ENCODE measurements around the gene KDM8.
A peak's percentile ranks its signal among the peaks of the same experiment; 100 is the strongest.

Gene KDM8

DNA sequence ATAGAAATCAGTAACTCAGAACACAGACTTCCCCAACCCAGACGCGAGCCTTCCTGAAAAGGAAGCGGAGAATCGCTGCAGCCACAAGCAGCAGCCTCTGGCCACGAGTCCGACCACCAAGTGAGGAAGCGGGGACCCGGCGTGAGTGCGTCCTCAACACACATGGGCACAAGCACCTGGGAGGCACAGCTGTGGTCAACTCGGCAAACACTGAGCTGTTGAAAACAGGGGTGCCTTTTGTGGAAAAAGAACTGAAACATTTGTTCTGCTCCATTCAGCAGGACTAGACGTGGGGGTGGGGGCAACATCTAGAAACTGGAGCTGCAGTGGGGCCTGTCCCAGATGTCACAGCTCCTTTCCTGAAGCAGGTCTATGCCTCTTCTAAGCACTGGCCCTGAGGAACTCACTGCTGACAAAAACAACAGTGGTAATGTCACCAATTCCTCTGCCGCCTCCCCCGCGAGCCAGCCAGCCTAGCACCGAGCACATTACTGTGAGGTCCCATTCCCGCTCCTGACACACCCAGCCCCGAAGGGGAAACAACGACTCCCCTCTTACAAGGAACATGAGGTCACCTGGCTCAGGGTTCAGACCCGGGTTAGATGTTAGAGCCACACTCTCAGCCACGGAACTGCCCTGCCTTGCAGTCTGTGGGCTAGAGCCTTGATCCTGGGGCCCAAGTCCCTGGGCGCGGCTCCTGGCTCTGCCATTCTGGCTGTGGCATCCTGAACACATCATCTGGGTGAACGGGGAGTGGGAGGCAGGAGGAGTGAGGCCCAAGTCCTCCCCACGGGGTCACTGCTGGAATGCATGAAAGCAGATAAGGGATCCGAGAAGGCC, 29.0 kb downstream of the KDM8 start:
- peak; percentile 16 for DNase-seq

DNA sequence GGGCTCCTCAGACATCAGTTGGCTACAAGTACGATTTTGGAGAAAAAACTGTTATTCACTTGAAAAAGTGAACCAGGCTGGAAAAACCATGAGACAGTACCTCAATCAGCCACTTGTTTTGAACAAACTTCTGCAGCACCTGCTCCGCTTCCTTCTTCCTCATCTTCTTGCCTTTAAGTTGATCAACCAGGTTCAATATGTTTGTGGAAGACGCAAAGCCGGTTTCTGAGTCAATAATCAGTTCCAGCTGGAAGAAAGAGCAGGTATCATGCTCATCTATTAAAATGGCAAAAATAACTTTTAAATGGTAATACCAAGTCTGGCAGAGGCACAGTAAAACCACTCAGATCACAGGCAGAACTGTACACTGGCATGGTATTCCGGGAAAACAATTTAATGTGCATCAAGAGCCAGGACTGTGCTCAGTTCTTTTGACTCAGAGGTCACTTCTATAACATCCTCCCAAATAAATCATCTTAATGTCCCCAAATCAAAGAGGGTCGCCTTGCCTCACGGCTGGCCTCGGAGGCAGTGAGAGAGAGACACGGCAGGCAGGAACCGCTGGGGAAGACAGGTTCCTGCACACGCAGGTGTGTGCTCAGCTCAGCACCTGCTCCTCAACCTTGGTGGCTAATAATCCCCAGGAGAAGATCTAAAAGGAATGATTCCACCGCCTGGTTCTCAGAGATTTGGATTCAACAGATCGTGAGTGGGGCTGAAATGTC, 29.7 kb downstream of the KDM8 start:
- DNase-seq: peak; percentile 6

- peak; percentile 11 for DNase-seq
Observed at GRCh38 chr16:27233731-27234130, 30.4 kb downstream of the KDM8 start.

GRCh38 chr16:27234171-27234570, 30.8 kb downstream of the KDM8 start:
- no peak for DNase-seq

DNA sequence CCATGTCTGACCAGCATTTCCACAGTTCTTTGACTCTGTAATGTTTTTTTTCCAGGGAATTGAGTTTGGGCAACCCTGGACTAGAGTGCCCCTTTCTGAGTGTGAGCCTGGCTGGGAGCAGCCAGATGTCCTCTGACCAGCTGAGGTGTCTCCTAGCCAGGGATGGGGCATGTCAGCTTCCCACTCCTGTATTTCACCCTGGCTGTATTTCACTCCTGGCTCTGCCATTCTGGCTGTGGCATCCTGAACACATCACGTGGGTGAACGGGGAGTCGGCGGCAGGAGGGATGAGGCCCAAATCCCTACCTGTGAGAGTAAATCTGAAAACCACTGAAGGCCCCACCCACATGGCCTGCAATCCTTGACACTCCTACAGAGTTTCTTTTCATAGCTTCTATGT, 31.3 kb downstream of the KDM8 start:
- no peak for DNase-seq

GRCh38 chr16:27235055-27235937, 32.0 kb downstream of the KDM8 start:
- peak; percentile 86 for DNase-seq

- DNase-seq: peak; percentile 17
Observed at GRCh38 chr16:27235938-27236245, 32.6 kb downstream of the KDM8 start.

DNA sequence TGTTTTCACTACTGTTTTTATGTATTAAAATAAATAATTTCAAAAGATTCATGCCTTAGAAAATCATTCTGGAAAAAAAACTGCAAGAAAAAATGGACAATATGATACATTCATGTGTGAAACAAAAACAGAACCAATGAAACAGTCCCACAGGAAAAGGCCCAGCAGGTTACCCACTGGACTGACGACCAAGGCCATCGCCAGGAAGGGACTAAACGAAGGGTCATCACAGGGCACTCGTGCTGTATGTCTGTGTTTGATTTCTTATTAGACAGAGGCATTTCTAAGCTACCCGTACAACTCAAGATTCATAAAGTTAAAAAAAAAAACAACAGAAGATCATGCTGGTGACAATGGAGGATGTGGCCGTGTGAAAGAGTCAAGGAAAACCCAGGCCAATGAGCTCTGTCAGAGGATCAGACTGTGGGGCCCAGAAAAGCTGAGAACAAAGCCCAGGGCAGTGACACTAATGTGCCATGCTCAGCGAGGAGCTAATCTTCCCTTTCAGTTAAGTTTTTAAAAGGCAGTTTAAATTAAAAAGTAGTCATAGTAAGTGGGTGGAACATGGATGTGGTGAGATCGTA, 33.4 kb downstream of the KDM8 start:
- peak; percentile 17 for DNase-seq

DNA sequence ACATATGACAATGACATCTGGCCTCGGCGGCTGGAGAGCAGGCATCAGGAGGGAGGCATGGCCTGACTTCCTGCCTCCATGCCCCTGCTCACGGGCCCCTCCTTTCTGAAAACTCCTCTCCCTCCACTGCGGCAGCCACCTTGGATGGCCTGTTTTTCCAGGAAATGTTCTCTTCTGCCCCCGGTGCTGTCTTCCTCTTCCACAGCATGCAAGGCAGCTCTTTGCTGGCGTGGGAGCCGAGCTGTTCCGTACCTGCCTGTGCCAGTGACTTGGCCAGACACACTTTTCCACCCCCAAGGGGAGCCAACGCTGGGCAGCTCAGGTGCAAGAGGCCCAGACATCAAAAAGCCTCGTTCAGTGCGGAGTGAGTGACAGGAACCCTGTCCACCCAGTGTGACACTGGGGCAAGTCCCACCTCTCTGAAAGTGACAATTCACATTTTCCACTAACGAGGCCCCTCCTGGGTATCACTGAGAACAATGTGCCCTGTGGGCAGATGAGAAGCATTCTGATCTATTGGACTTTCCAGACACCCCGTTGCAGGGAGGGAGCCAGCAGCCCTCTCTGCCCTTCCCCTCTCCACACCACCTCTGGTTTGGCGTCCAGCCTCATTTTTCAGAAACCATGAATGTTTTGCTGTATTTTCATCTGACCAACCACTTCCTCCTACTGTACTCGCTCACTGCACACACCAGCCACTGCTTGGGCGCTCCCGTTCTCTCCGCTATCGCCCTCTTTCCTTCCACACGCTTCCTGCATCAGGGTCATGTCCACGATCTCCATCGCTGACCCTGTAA, 34.1 kb downstream of the KDM8 start:
- DNase-seq: no peak

- no peak for DNase-seq
Observed at GRCh38 chr16:27238016-27238587, 34.8 kb downstream of the KDM8 start.

GRCh38 chr16:27238591-27238990, 35.3 kb downstream of the KDM8 start:
- no peak for DNase-seq

DNA sequence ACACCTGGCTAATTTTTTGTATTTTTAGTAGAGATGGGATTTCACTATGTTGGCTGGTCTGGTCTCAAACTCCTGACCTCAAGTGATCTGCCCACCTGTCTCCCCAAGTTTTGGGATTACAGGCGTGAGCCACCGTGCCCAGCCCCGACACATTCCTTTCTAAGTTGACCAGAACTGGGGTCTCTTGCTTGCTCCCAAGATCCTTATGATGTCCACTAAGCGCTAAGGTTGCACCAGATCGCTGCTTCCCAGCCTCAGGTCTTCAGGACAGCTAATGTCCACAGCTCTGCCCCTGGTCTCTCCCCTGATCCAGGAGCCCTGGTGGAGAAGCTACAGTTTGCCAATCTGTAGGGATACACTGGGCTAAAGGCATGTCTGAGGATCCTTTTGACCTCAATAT, 35.7 kb downstream of the KDM8 start:
- no peak for DNase-seq

DNA sequence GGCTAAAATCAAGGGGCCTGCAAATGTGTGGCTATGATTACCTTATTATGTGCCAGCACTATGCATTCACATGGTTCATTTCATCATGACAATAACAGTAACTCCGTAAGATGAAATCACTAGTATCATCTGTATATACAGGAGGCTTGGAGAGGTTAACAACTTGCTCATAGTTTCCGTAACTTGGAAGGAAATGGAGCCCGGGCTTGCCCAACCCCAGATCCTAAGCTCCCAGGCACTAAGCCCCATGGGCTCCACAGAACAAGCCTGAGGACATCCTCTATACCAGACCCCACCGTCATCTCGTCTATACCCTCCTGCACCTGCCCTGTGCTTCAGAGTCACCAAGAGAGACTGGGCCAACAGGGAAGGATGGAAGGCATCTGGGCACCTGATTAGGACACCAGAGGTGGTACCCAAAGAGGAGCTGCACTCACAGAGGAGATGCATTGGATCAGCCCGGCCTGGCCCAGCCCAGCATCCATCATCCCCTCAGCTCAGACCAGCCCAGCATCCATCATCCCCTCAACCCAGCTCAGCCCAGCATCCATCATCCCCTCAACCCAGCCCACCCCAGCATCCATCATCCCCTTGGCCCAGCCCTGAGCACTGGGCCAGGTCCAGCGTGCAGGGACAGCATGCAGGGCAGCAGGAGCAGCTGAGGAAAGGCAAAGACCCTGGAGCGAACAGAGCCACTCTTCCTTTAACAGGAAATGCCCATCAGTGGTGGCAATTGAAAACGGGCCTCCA, 36.8 kb downstream of the KDM8 start:
- DNase-seq: no peak

GRCh38 chr16:27240948-27241531, 37.7 kb downstream of the KDM8 start:
- DNase-seq: no peak

DNA sequence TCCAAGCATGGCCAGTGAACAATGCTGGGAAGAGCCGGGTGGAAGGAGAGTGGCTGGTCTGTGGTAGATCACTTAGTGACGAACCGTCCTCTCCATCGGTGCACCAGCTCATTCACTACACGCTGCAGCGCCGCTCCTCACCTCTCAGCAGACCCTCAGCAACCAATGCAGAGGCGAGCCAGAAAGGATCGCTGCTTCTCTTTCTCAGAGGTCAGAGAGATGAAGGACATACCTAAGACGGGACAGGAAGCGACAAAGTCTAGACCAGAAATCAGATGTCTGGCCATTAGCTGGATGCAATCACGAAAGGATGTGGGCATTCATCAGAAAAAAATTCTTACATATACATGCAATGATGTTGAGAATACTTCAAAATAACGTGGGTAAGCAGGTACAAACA, 38.3 kb downstream of the KDM8 start:
- no peak for DNase-seq

GRCh38 chr16:27242398-27242797, 39.1 kb downstream of the KDM8 start:
- DNase-seq: no peak

DNA sequence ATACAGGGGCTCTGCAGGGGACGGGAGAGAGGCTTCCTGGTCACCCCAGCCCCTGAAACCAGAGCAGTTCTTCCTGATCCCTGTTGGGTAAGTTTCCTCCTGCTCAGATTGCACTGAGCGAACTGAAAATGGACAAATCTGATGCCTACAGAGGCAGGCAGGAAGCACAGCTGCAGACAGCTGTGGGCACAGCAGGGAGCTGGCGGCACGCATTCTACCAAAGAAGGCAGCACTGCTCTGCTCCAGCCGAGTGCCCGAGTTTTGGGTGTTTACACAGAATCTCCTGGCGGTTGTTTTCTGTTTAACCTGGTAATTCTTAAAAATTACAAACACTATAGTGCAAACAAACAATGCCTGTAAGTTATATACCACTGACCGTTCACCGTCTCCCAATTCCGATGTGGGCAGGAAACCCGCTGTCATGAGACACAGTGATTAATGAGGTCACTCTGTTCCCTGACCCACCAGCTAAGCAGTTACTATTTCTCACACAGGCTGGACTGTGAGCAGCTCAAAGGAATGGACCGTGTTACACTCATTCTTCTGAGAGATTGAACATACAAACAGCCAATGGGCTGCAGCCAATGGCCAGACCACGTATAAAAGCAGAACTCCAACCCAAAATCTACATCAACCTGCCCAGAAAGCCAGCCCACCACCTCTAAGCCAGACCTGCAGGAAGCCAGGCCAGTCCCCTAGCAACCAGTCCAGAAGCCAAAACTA, 39.7 kb downstream of the KDM8 start:
- DNase-seq: peak; percentile 76

GRCh38 chr16:27243725-27244362, 40.5 kb downstream of the KDM8 start:
- DNase-seq: no peak

- DNase-seq: no peak
Observed at GRCh38 chr16:27244363-27244755, 41.0 kb downstream of the KDM8 start.

Data from left hindlimb (tissue), 1 donor.